GM23338 (cell line): ENCODE measurements around the gene CCDC38.

ENCODE experiments used
- CTCF ChIP-seq, 2 experiments: fragments of 200-600 bp in 1 of 2; sonication (generic) in 1 of 2; conservative IDR thresholded peaks; 2 replicates each; pipeline versions ENCODE4 v1.5.1 to v1.6.1; 2016 to 2017; ENCODE audit warnings: antibody characterized with exemption in 2 of 2, low read depth in 2 of 2, mild to moderate bottlenecking in 2 of 2, moderate library complexity in 1 of 2
- EZH2 ChIP-seq: fragments of 200-600 bp; sonication (generic); IDR thresholded peaks from one replicate; pipeline ENCODE4 v1.8.0; 2017; ENCODE audit warnings: antibody characterized with exemption, mild to moderate bottlenecking, low read depth; ENCODE audit not compliant: unreplicated experiment

GRCh38 chr12:95859344-95859816, 83.0 kb downstream of the CCDC38 start:
- no peak for TF ChIP-seq EZH2
- no peak for TF ChIP-seq CTCF (conservative IDR thresholded peaks at IDR 0.05; ENCODE audit: low read depth in 2 of 2)
